ENCODE data around the gene SLC16A12. TPM values are rescaled to one million over a fixed set of nuclear protein-coding genes. Genes with fewer than 3 reads are reported as not detected.
"Not testable (repeated sequence)": the region's sequence is repeated elsewhere in the genome, so short reads cannot be mapped to it uniquely, and the experiment has no call there.

SLC16A12 gene
- total RNA-seq, 2 experiments from 2014 or later: not detected

DNA sequence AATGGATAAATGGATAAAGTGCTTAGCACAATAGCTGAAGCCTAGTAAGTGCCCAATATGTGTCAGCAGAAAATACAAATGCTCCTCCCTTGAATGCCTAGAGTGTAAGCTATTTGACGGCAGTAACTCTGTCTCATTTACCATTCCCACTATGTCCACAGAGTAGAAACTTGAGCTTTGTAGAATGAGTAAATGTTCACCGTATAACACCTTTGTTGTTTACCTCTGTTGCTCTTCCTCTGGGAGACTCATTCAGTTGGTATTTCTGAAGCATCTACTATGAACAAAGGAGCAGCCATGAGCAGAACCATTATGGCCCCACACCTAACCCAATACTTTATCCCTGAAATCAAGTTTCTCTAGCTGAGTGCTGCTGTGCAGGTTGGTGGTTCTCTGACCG is 8.4 kb upstream of the SLC16A12 start:
- DNase-seq: no peak
- Mint-ChIP-seq H3K4me1 (ENCODE audit: low read depth) (no peaks in the 10 kb centered on the region), H3K36me3 (ENCODE audit: low read depth) (no peaks in the 10 kb centered on the region), H3K9me3 (peaks cover 5% of the 10 kb centered on the region), H3K27ac (no peak overlapping the region), H3K4me3 (no peak overlapping the region), H3K27me3 (ENCODE audit: low read depth) (peaks cover 7% of the 10 kb centered on the region)
- CTCF ChIA-PET: interaction anchor here (0.6 to 1.1 kb wide), 3 partner anchors 17 to 247 kb away, joined by 3 to 6 read pairs (median 4); no protein-coding TSS in a partner anchor
- intact Hi-C loops (cut with micrococcal nuclease): no loop called here

DNA sequence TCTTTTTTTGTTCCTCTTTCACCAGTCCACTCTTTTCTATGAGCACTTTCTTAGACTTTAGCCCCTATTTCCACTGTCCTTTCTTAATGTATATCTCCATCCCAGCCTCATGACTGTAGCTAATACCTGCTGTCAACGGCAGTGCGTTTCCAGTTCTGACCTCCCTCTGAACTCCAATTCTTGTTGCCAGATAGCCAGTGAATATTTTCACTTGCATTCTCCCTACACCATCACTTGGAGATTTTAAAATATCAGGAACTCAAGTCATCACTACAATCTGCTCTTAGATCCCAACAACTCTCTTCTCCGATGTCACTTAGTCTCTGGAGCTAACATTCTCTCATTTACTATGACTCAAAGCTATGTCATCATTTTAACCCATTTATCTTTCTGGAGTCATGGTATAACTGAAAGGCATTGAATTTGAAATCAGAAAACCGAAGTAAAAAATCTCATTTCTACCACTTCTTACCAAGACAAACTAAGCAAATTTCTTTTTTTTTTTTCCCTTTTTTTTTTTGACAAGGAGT is 5.1 kb upstream of the SLC16A12 start:
- Mint-ChIP-seq H3K27me3 (ENCODE audit: low read depth) (peaks cover 28% of the 10 kb centered on the region), H3K4me3 (no peak overlapping the region), H3K4me1 (ENCODE audit: low read depth) (no peaks in the 10 kb centered on the region), H3K27ac (no peak overlapping the region), H3K9me3 (peaks cover 2% of the 10 kb centered on the region), H3K36me3 (ENCODE audit: low read depth) (no peaks in the 10 kb centered on the region)
- intact Hi-C loops (cut with micrococcal nuclease): no loop called here
- DNase-seq: no peak
- CTCF ChIA-PET: no interaction called here

DNA sequence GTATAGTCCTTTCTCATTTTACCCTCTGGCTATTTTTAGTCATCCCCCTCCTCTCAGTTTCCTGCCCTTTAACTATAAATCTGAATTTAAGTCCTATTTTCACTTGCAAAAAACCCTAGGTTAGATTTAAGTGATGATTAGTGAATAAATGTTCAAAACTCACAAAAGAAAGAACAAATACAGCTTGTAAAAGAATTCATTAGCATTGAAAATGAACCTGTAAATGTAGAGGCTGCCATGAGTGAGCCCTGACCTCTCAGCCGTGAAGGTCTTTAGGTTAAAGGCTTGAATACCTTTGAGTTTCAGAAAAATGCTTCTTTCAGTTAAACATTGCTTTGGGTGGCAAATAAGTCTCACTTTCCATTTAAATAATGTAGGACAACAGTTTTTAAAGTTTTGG is 2.0 kb upstream of the SLC16A12 start:
- H3K4me3 Mint-ChIP-seq: no peak overlapping the region
- no peak overlapping the region for H3K27ac Mint-ChIP-seq
- H3K36me3 Mint-ChIP-seq (ENCODE audit: low read depth): no peaks in the 10 kb centered on the region
- peaks cover 8% of the 10 kb centered on the region for H3K4me1 Mint-ChIP-seq (ENCODE audit: low read depth)
- DNase-seq: no peak
- no peaks in the 10 kb centered on the region for H3K9me3 Mint-ChIP-seq
- intact Hi-C loops (cut with micrococcal nuclease): no loop called here
- H3K27me3 Mint-ChIP-seq (ENCODE audit: low read depth): peaks cover 50% of the 10 kb centered on the region
- CTCF ChIA-PET: no interaction called here

GRCh38 chr10:89536013-89536354 is 590 bp upstream of the SLC16A12 start:
- peaks cover 8% of the 10 kb centered on the region for H3K4me1 Mint-ChIP-seq (ENCODE audit: low read depth)
- intact Hi-C loops (cut with micrococcal nuclease): no loop called here
- CTCF ChIA-PET: no interaction called here

GRCh38 chr10:89534826-89535166 is 598 bp downstream of the SLC16A12 start:
- CTCF ChIA-PET: interaction anchor here (0.6 kb wide), 1 partner anchor 83 kb away, joined by 3 read pairs; no protein-coding TSS in a partner anchor
- H3K4me3 Mint-ChIP-seq: peak overlapping the region; percentile 25

More at GRCh38 chr10:89536013-89536354, 590 bp upstream of the SLC16A12 start:
- DNase-seq: no peak
- Mint-ChIP-seq H3K36me3 (ENCODE audit: low read depth) (no peaks in the 10 kb centered on the region), H3K27me3 (ENCODE audit: low read depth) (peaks cover 55% of the 10 kb centered on the region), H3K4me3 (no peak overlapping the region), H3K27ac (no peak overlapping the region), H3K9me3 (no peaks in the 10 kb centered on the region)

DNA sequence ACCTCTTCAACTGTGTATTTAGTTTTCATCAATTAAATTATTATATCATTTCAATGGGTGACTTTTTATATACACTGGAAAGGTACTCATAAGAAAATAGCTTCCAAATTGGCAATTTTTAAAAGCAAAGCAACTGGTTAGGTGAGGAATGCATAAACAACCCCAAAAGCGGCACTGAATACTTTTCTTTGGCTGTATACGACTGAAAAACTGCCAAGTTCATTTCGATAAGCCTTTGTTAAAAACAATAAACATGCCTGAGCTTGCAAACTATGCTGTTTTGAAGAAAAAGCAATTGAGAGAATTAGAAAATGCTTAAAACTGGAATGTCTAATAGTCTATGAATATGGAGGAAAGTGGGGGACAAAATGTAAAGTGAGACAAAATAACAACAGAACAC is 2.9 kb downstream of the SLC16A12 start:
- H3K27me3 Mint-ChIP-seq (ENCODE audit: low read depth): peaks cover 45% of the 10 kb centered on the region
- CTCF ChIA-PET: no interaction called here
- DNase-seq: no peak

More at GRCh38 chr10:89534826-89535166, 598 bp downstream of the SLC16A12 start:
- peaks cover 54% of the 10 kb centered on the region for H3K27me3 Mint-ChIP-seq (ENCODE audit: low read depth)
- H3K9me3 Mint-ChIP-seq: no peaks in the 10 kb centered on the region
- no peaks in the 10 kb centered on the region for H3K36me3 Mint-ChIP-seq (ENCODE audit: low read depth)
- H3K4me1 Mint-ChIP-seq (ENCODE audit: low read depth): peaks cover 8% of the 10 kb centered on the region
- DNase-seq: no peak
- intact Hi-C loops (cut with micrococcal nuclease): no loop called here
- no peak overlapping the region for H3K27ac Mint-ChIP-seq

DNA sequence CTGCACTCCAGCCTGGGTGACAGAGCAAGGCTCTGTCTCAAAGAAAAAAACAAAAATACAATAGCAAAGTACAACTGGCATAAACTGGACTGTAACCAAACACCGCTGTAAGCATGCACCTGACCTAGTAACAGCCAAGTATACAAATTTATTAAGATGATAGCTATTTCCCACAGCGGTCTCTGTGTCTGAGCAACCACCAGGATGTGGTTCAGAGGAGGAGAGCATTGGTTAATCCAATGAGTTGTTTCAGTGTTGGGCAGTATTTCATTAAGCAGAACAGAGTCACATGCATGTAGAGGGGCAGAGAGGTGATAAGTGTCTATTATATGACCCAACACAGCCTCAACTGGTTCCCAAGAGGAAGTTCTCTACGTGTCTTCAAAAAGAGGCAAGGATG is 4.0 kb downstream of the SLC16A12 start:
- no peak for DNase-seq

More for the DNA sequence above, 2.9 kb downstream of the SLC16A12 start:
- intact Hi-C loops (cut with micrococcal nuclease): no loop called here
- Mint-ChIP-seq H3K9me3 (no peaks in the 10 kb centered on the region), H3K4me1 (ENCODE audit: low read depth) (peaks cover 8% of the 10 kb centered on the region), H3K4me3 (no peak overlapping the region), H3K36me3 (ENCODE audit: low read depth) (no peaks in the 10 kb centered on the region), H3K27ac (no peak overlapping the region)

DNA sequence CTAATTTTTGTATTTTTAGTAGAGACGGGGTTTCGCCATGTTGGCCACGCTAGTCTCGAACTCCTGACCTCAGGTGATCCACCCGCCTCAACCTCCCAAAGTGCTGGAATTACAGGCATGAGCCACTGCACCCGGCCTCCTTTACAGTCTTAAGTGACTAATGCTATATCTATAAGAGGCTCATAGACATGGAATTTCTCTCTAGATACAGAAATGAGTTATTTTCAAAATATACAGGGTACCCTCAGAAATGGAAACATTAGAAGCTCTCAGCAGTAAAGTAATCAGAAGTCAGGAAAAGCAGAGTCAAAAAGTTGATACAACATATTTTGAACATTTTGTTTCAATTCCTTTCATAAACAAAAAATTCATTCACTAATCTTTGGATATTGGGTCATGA is 5.7 kb downstream of the SLC16A12 start:
- DNase-seq; H3K27ac Mint-ChIP-seq; H3K36me3 Mint-ChIP-seq (ENCODE audit: low read depth); H3K9me3 Mint-ChIP-seq; H3K4me1 Mint-ChIP-seq (ENCODE audit: low read depth); intact Hi-C loops (cut with micrococcal nuclease); H3K4me3 Mint-ChIP-seq: not testable (repeated sequence)
- H3K27me3 Mint-ChIP-seq (ENCODE audit: low read depth): peaks cover 25% of the 10 kb centered on the region
- CTCF ChIA-PET: interaction anchor here (0.9 kb wide), 1 partner anchor 312 kb away, joined by 4 read pairs; no protein-coding TSS in a partner anchor

More for the DNA sequence above, 4.0 kb downstream of the SLC16A12 start:
- Mint-ChIP-seq H3K4me3 (no peak overlapping the region), H3K27me3 (ENCODE audit: low read depth) (peaks cover 37% of the 10 kb centered on the region), H3K36me3 (ENCODE audit: low read depth) (no peaks in the 10 kb centered on the region), H3K9me3 (no peaks in the 10 kb centered on the region), H3K27ac (no peak overlapping the region), H3K4me1 (ENCODE audit: low read depth) (peaks cover 8% of the 10 kb centered on the region)
- intact Hi-C loops (cut with micrococcal nuclease): no loop called here
- CTCF ChIA-PET: interaction anchor here (0.6 kb wide), 1 partner anchor 285 kb away, joined by 4 read pairs; no protein-coding TSS in a partner anchor

DNA sequence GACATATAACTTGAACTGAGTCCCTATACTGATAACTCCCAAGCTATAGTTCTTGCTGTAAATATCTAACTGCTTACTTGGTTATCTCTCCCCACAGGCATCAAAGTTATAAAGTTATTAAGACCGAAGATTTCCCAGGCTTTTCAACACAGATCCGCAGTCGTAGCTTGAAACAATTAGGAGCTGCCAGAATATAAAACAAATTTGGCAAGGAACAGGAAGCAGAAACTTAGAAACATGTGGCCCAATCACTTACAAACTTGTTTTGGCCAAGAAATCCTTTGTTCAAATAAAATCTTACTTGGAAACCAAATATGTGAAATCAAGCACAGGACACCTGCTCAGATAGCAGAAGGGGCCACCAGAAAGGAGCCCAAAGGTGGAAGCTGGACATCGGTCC is 9.0 kb downstream of the SLC16A12 start:
- DNase-seq: no peak
- Mint-ChIP-seq H3K9me3 (no peaks in the 10 kb centered on the region), H3K27me3 (ENCODE audit: low read depth) (peaks cover 7% of the 10 kb centered on the region), H3K36me3 (ENCODE audit: low read depth) (no peaks in the 10 kb centered on the region), H3K4me3 (no peak overlapping the region), H3K27ac (no peak overlapping the region), H3K4me1 (ENCODE audit: low read depth) (no peaks in the 10 kb centered on the region)
- CTCF ChIA-PET: no interaction called here
- intact Hi-C loops (cut with micrococcal nuclease): no loop called here

GRCh38 chr10:89525556-89525955 is 9.8 kb downstream of the SLC16A12 start:
- H3K4me3 Mint-ChIP-seq: no peak overlapping the region
- no peak for DNase-seq
- H3K9me3 Mint-ChIP-seq: no peaks in the 10 kb centered on the region
- no peak overlapping the region for H3K27ac Mint-ChIP-seq
- intact Hi-C loops (cut with micrococcal nuclease): no loop called here
- no peaks in the 10 kb centered on the region for H3K36me3 Mint-ChIP-seq (ENCODE audit: low read depth)
- CTCF ChIA-PET: no interaction called here
- H3K27me3 Mint-ChIP-seq (ENCODE audit: low read depth): peaks cover 3% of the 10 kb centered on the region
- H3K4me1 Mint-ChIP-seq (ENCODE audit: low read depth): no peaks in the 10 kb centered on the region

GRCh38 chr10:89524279-89524678 is 11.1 kb downstream of the SLC16A12 start:
- no peaks in the 10 kb centered on the region for H3K4me1 Mint-ChIP-seq (ENCODE audit: low read depth)
- no peaks in the 10 kb centered on the region for H3K9me3 Mint-ChIP-seq
- no peak overlapping the region for H3K4me3 Mint-ChIP-seq
- CTCF ChIA-PET: no interaction called here
- no peak overlapping the region for H3K27ac Mint-ChIP-seq
- DNase-seq: no peak
- no peaks in the 10 kb centered on the region for H3K36me3 Mint-ChIP-seq (ENCODE audit: low read depth)
- intact Hi-C loops (cut with micrococcal nuclease): no loop called here
- H3K27me3 Mint-ChIP-seq (ENCODE audit: low read depth): peaks cover 2% of the 10 kb centered on the region

DNA sequence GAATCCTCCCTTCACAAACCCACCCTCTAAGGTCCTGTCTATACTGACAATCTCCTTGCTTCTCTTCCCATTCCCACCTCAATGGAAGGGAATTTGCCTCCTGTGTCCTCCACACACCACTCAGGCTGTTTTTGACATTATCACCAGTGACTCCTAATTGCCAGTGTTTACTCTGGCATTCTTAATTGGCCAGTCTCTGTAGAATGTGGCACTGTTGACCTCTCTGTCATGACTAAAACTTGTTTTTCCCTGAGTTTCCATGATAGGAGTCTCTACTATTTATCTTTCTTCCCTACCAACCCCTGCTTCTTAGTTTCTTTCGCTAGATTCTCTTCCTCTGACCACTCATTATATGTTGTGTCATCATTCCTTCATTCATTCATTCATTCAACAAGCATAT is 12.1 kb downstream of the SLC16A12 start:
- intact Hi-C loops (cut with micrococcal nuclease): no loop called here
- CTCF ChIA-PET: no interaction called here
- no peaks in the 10 kb centered on the region for H3K36me3 Mint-ChIP-seq (ENCODE audit: low read depth)
- H3K4me1 Mint-ChIP-seq (ENCODE audit: low read depth): no peaks in the 10 kb centered on the region
- H3K4me3 Mint-ChIP-seq: no peak overlapping the region
- no peaks in the 10 kb centered on the region for H3K9me3 Mint-ChIP-seq
- H3K27me3 Mint-ChIP-seq (ENCODE audit: low read depth): peaks cover 2% of the 10 kb centered on the region
- DNase-seq: no peak
- no peak overlapping the region for H3K27ac Mint-ChIP-seq

DNA sequence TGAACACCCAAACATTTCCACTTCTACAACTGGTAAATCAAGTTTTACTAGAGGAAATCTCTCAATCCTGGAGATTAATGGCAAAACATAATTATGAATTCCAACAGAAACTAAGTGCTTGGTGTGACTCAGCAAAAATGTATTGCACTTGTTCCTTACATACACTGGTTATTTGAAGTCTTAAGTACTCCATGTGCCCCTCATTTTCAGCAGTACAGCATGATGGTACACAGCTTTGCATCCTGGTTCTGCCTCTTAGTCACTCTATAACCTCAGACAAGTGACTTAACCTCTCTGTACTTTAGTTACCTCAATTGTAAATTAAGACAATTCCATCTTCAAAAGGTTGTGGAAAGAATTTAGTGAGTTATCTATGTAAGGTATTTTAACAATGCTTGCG is 12.9 kb downstream of the SLC16A12 start:
- no peak overlapping the region for H3K4me3 Mint-ChIP-seq
- no peak for DNase-seq
- H3K36me3 Mint-ChIP-seq (ENCODE audit: low read depth): no peaks in the 10 kb centered on the region
- peaks cover 2% of the 10 kb centered on the region for H3K27me3 Mint-ChIP-seq (ENCODE audit: low read depth)
- H3K4me1 Mint-ChIP-seq (ENCODE audit: low read depth): no peaks in the 10 kb centered on the region
- no peaks in the 10 kb centered on the region for H3K9me3 Mint-ChIP-seq
- intact Hi-C loops (cut with micrococcal nuclease): no loop called here
- no peak overlapping the region for H3K27ac Mint-ChIP-seq
- CTCF ChIA-PET: interaction anchor here (0.6 kb wide), 1 partner anchor 51 kb away, joined by 3 read pairs; no protein-coding TSS in a partner anchor

Data from activated naive CD4-positive, alpha-beta T cell treated with anti-CD3 and anti-CD28 coated beads for 36 hours (primary cell).